ENCODE results near the gene PNMA6F.

Gene PNMA6F

GRCh38 chrX:153321381-153322124, at the start of gene PNMA6F:
Gene PNMA6F, minus strand, starts transcription at chrX:153321767. Its CDS starts 1,093 bp downstream, at chrX:153320674.
- no peak for DNase-seq (ENCODE audit: low spot score)

DNA sequence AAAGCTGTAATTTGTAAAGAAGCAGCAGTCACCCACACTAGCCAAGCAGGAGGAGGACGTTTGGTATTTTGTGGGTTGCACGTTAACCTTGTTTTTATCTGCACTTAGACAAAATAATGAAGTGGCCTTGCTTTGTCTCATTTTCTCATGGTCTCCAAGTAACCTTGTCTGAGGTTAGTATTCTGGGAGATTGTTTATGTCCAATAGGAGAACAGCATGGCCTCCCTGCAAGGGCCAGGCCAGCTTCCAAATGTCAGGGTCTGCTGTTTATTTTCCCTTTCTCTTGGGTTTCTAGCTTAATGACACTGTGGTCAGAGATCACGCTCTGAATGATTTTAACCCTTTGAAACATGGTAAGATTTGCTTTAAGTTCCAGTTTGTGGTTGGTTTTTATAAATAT, 49.7 kb upstream of the PNMA6F start:
- no peak for DNase-seq (ENCODE audit: low spot score)

- peak; percentile 22 for DNase-seq (ENCODE audit: low spot score)
These were observed 48.9 kb upstream of the PNMA6F start for GRCh38 chrX:153370293-153371055.

- no peak for DNase-seq (ENCODE audit: low spot score)
These were observed 45.4 kb upstream of the PNMA6F start for GRCh38 chrX:153366878-153367538.

DNA sequence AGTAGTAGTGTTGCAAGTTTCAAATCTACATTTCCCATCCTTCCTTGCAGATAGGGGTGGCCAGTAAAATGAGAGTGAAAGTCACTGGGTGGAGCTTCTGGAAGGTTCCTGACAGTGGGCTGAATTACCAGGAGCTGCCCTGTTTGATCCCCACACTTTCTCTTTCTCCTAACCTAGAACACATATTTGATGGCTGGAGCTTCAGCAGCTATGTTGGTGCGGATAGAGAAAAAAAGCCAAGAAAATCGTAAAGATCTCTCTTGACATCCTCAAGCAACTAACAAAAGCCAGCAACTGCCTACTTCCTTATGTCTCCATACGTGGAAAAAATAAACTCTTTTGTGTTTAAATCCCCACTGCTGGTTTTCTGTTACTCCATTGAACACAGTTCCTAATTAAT, 44.6 kb upstream of the PNMA6F start:
- DNase-seq (ENCODE audit: low spot score): no peak

DNA sequence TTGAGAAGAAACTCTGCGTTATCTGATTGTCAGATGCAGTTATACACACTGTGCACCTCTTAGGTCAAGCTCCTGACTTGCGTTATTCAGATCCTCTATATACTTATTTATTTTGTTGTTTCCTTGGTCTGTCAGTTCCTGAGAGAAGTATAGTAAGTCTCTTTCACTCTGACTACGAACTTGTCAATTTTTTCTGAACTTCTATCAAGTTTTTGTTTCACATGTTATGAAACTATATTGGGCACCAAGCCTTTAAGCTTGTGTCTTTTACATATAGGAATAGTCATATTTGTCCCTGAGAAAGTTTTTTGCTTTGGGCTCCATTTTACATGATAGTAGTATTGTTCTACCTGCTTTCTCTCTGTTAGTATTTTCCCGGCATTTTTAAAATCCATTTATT, 44.1 kb upstream of the PNMA6F start:
- DNase-seq (ENCODE audit: low spot score): peak; percentile 13

GRCh38 chrX:153361781-153362397, 40.3 kb upstream of the PNMA6F start:
- DNase-seq (ENCODE audit: low spot score): no peak

- no peak for DNase-seq (ENCODE audit: low spot score)
These were observed 36.3 kb upstream of the PNMA6F start for GRCh38 chrX:153357877-153358276.

- no peak for DNase-seq (ENCODE audit: low spot score)
These were observed 31.8 kb upstream of the PNMA6F start for GRCh38 chrX:153353416-153353815.

DNA sequence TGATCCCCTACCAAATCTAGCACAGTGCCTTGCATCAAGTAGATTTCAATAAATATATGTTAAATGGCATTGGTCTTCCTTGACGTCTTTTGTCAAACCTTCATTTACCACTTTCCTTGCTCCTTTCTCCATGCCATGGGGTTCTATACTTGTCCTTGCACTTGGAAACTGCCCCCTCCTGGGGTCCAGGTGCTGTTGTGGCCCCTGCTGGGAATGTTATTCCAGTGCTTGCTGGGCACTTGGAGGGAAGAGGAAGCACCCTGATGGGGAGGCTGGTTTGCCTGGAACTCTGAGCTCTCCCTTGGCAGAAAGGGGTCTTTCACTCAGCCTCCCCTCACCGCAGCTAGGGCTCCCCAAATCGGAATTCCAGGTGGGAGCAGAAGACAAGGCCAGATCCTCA, 31.3 kb upstream of the PNMA6F start:
- no peak for DNase-seq (ENCODE audit: low spot score)

DNA sequence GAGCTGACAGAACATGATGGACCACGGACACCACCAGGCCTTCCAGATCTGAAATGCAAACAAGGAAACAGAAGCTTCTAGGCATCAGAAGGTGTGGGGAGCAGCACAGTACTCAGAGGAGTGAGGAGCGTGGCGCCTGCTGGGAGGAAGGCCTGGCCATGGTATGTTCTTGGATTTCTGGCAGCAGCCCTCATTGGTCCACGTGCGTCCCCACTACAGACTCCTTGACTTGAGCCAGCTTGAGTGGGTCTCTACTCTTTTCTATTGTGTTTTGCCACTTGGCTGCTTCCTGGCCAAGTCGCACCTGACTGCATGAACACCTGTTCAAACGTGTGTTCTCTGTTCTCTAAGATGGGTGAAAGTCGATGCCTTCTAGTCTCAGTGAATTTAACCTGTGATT, 30.4 kb upstream of the PNMA6F start:
- DNase-seq (ENCODE audit: low spot score): no peak

DNA sequence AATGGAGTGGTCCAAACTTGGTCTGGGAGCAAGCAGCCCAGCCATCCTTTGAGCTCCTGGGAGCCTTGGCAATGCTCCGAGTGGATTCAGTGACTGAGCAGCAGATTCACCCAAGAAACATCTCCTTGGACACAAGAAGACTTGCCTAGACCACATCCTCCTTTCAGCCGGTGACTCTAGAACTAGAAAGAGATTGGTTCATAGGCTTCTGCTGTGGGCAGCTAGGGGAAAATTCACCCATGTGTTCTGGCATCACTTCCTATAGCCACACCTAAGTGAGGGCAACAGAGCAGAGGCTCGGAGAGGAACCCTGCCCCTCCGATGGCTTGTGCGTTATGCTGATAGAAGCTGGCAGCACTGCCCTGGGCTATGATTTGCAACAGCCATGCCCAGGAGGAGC, 28.4 kb upstream of the PNMA6F start:
- no peak for DNase-seq (ENCODE audit: low spot score)

DNA sequence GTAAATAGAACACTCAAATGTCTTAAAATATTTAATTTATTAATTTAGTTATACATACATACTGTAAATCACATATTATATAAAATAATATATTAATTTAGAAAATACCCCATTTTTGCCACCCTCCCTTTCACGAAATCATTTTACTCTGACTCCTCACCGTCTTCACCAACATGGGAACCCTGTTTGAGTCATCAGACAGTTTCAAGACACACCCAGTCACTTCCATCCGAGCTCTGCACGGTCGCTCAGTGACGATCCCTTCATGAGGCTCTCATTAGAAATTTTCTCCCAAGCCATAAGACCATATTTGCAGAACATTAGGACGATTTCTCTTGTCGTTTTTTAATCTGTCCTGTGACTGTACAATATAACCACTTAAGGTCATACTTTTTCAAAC, 26.9 kb upstream of the PNMA6F start:
- DNase-seq (ENCODE audit: low spot score): no peak

DNA sequence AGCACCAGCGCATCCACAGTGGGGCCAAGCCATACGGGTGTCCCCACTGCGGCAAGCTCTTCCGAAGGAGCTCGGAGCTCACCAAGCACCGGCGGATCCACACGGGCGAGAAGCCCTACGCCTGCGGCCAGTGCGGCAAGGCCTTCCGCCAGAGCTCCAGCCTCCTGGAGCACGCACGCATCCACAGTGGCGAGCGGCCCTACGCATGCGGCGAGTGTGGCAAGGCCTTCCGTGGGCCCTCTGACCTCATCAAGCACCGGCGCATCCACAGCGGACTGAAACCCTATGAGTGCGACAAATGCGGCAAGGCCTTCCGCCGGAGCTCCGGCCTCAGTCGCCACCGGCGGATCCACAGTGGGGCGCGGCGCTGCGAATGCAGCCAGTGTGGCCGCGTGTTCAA, 26.0 kb upstream of the PNMA6F start:
- DNase-seq (ENCODE audit: low spot score): no peak

DNA sequence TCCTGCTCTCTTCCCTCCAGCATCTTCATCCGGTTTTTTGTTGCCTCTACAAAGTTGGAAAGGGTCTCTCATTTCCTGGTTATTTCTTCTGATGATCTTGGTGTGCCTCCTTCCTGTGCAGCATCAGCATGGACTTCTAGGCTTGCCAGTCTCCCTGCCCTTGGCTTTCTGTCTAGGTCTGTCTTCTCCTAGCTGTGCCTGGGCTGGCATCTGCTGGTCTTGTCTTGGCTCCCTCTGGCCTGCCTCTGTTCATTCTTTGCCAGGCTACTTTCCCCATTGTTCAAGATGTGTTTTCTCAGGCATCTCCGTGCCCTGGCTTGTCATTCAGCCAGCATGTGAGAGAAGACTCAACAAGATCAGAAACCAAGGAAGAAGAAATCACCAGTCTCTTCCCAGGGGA, 22.1 kb upstream of the PNMA6F start:
- no peak for DNase-seq (ENCODE audit: low spot score)

DNA sequence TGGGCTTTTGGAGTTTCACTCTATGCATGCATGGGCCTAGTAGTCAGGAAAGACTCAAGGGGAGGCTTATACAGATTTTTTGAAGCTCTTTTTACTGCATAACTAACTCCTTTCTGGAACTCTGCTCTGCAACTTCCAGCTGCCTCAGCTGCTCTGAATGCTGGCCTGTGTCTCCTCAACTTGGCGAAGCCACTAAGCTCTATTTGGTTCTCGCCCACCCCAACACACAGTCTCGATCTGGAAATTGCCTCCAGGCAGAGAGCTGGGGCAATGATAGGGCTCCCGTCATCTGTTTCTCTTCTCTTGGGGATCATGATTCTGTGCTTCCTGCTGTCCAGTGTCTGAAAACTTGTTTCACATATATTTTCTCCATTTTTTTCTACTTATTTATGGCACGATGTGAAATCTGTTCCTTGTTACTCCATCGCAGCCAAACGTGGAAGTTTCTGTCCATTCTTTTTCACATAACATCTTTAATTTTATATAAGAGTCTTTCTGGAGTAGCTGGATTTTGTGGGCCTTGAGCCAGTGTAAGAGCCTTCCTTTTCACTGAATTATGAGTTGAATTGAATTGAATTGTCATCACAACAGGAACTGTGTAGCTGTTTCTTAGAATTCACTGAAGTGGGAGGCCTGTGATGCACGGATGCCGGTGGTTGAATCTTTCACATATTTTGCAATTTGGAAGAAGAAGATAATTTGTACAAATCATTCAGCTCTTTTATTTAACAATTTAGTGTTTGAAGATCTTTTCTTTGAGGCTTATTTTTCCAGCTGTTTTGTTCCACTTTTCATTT, 21.4 kb upstream of the PNMA6F start:
- no peak for DNase-seq (ENCODE audit: low spot score)

GRCh38 chrX:153340111-153340510, 18.5 kb upstream of the PNMA6F start:
- no peak for DNase-seq (ENCODE audit: low spot score)

DNA sequence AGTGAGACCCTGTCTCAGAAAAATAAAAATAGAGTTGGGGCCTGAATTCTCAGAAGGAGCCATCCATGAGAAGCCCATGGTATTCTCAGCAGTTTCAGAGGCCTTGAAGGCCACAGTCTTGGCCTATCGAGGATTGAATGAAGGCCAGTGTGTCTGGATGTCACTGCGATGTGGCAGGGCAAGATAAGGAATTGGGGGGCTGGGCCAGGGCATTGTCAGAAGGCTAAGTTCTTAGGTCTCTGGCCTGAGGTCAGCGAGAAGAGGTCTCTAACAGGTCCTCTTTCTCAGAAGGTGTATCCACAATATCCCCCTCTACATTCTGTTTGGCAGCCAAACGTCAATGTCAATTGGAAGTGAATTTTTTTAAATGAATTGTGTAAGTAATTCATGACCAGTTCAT, 18.1 kb upstream of the PNMA6F start:
- DNase-seq (ENCODE audit: low spot score): no peak

GRCh38 chrX:153338836-153339235, 17.3 kb upstream of the PNMA6F start:
- peak; percentile 11 for DNase-seq (ENCODE audit: low spot score)

DNA sequence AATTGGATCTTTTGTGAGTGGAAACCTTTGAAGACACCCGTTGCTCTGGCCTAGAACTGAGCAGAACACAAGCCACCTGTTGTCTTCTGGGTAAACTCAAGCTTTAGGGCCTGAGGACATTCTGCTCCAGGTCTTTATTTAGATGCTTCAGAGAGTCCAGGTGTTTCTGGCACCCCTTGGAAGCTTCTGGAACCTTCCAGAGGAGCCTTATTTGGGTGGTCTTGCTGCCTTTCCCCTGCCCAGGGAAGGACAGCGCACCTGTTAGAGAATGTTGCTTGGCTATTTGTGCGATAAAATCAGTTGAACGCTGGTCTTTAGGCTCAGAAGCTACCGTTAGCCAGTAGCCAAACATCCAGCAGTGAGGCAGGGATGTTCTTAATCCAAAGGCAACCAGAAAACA, 15.4 kb upstream of the PNMA6F start:
- no peak for DNase-seq (ENCODE audit: low spot score)

DNA sequence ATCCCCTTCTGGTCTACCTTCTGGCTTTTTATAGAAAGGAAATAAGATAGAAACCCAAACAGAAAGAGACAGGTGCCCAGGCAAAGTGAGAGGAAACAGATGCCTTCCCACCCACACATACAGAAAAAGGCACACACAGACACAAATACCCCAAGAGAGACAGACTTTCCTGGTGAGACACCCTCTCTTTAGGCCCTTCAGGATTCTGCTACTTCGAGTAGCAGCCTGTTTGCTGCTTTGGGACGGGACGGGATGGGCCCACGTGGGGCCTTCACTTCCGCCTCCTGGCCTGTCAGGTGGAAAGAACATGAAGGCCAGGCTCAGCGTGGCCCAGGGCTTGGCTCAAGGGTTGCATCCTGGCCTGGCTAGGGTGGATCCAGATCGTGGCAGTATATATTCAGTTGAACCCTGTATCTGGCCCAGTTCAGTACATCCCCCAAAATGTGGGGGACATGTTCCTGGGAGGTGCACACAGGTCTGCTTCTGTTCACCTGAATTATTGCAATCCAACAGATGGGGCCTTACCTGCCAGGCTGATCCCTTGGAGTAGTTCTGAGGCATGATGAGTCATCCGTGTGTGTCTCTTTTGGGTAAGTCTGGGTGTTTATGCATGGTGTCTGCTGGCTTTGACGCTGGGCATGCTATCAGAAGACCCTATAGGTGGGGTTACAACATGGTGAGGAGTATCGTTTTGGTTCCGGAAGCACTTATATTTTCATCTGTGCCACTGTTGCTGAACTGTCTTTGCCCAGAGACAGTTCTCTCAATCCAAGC, 14.7 kb upstream of the PNMA6F start:
- no peak for DNase-seq (ENCODE audit: low spot score)

Measured in activated CD4-positive, alpha-beta T cell treated with anti-CD3 and anti-CD28 coated beads, Interleukin-2, Interleukin-4, amounts not matched to agents 100 ng/mL and 50 ng/mL, durations not matched to agents 16 hours and 8 hours (primary cell).